ENCODE data around the gene PIWIL1.

Gene PIWIL1

DNA sequence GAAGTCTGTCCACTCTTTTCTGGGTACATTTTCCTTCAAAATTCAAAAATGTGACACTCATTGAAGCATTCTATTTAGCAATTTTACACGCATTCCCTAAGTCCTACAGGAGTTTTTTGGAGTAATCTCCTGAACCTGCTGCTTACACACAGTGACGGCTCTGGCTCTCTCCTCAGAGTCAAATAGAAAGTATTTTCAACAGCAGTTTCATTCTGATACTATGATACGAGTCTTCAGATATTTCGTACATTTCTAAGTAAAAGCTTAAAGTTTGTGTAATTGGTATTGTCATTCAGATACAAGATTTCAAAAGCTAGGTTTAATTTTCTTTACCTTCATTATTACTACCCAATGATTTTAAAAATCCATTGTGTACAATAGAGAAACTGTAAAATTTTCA, 36.4 kb downstream of the PIWIL1 start:
- DNase-seq (ENCODE audit: low read depth, low spot score), result no peak

- DNase-seq (ENCODE audit: low read depth, low spot score), result no peak
Observed at GRCh38 chr12:130375296-130376287, 37.9 kb downstream of the PIWIL1 start.

DNA sequence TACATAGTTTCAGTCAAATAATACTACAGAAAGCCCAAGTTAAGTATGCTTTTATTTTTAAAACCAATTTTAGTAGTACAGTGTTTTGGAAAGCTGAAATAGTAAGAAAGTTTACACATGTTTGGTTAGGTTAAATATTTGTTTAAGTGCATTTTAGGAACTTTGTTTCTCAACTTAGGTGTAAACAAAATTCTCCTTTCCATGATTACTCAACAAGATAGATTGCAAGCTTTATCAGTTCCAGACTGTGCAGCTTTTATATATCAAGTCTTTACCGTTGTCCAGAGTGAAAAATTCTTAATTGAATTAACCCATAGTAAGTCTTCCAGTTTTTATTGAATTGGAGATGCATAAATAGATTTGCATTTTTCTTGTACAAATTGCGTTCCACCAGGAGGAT, 45.1 kb downstream of the PIWIL1 start:
- no peak for DNase-seq (ENCODE audit: low read depth, low spot score)

DNA sequence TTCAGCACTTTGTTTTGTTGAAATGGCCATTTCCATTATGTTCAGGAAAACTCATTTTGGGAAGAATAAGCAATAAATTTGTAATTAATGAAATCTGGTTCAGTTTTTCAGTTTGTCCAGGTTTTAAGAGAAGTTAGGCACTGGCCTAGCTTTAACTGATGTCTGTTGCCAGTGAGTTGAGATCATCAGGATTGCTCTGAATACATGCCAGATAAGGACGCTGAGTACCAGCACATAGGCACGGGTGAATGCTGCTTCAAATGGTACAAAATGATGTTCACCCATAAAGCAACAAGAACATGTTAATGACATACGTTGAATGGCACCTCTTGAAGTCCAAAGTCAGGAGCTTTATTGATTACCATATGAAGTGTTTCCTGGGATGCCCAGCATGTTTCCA, 46.5 kb downstream of the PIWIL1 start:
- DNase-seq (ENCODE audit: low read depth, low spot score), result no peak

DNA sequence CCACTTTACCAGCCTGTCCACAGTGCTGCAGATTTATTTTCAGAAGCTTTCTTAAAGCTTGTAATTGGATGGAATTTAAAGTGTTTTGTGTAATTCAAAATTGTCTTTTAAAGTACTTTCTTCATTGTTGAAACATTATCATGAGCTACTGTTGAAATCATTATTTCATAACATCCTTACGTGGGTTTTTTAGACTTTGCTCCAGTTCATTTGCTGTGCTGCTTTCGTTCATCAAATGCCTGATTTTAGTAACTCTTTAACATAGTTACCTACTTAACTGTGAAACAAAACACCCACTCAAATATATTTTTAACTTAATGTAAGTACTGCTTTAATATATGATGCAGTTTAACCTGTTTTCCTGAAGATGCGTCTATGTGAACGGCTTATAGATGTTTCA, 47.5 kb downstream of the PIWIL1 start:
- DNase-seq (ENCODE audit: low read depth, low spot score), result no peak

- no peak for DNase-seq (ENCODE audit: low read depth, low spot score)
Observed at GRCh38 chr12:130391186-130391585, 53.5 kb downstream of the PIWIL1 start.

GRCh38 chr12:130394906-130395305, 57.2 kb downstream of the PIWIL1 start:
- no peak for DNase-seq (ENCODE audit: low read depth, low spot score)

DNA sequence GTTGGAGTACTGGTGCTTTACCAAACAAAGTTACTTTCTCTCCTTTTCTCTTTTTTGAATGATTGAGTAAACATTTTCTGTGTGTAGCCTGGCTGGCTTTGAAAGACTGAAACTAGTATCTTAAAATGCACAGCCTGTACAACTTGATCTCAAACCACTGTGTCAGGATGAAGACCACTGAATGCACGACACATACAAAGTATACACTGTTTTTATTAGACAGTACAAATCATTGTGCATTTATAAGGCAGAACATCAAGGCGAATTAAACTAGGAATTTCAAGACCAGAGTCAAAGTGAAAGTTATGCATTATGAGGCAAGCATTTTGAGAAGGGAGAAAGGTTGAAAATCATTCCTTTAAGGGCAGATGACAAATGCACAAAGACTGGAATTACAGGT, 59.0 kb downstream of the PIWIL1 start:
- DNase-seq (ENCODE audit: low read depth, low spot score), result no peak

- DNase-seq (ENCODE audit: low read depth, low spot score), result no peak
Observed at GRCh38 chr12:130398100-130398848, 60.6 kb downstream of the PIWIL1 start.

GRCh38 chr12:130401703-130402102, 64.0 kb downstream of the PIWIL1 start:
- no peak for DNase-seq (ENCODE audit: low read depth, low spot score)

DNA sequence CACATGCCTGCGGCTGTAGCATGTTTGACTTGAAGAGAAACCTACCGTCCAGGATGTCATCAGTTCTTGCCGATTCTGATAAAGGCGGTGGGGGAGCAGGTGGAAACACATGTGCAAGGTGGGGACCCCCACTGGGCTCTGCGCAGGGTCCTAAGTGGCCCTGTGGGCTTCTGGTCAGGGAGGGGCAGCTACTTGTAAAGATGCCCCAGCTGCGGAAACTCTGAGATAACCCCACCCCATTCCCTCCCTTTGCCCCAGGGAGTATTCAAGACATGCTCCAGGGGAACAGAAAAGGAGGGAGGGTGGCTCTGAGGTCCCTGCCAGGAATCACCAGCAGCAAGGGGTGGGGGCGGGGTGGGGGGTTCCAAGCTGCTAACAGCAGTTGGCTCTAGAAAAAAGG, 67.6 kb downstream of the PIWIL1 start:
- DNase-seq (ENCODE audit: low read depth, low spot score), result no peak

GRCh38 chr12:130412384-130412783, 74.7 kb downstream of the PIWIL1 start:
- DNase-seq (ENCODE audit: low read depth, low spot score), result no peak

DNA sequence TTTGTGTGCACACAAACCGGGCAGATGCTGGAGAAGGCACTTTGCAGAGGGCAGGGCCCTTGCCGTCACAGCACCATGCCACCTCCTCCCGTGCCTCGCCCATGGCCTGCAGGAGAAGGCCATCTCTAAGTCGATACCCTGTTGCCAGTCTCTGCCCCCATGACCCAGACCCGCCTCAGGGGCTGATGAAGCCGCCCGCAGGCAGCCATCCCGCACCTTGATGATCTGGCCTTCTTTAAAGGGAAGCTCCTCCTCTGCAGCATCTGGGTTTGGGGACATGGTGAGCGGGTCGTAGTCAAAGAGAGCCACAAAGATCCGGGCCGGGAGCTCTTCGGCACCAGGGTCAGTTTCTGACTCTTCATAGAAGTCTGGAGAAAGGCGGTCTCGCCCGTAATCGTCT, 76.2 kb downstream of the PIWIL1 start:
- DNase-seq (ENCODE audit: low read depth, low spot score), result no peak

DNA sequence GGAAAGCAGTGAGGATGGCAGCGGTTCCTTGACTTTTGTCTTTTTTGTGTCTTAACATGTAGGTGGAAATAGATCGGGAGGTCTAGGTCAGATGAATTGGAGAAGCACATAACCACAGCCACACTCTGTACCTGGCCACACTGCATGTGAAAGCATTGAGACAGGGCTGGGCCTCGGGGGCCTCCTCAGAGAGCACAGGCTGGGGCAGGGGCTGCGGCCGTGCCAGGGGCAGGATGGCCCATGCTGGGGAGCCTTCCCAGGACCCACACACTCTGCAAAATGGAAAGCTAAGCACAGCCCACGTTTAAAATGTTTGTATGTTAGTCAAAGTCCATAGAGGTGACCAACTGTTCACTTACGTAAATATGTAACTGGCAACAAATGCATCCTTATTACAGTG, 76.7 kb downstream of the PIWIL1 start:
- DNase-seq (ENCODE audit: low read depth, low spot score), result no peak

- DNase-seq (ENCODE audit: low read depth, low spot score), result no peak
Observed at GRCh38 chr12:130418251-130418650, 80.6 kb downstream of the PIWIL1 start.

DNA sequence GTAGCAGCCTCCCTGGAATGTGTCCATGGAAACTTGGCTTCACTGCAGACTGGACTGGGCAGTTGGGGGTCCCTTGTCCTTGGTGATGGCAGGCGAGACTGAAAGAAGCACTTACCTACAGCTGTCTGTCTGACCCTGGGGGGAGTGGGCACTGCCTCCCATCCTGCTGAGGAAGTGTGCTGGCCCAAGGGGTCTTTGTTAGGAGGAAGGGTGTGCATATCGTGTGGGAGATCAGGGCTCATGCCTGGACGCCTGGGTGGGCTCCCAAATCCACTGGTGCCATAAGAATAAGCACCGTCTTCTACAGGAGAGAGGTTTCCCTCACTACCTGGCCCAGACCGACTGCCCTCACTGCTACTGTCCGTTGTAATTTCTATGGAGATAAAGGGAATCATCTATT, 81.4 kb downstream of the PIWIL1 start:
- no peak for DNase-seq (ENCODE audit: low read depth, low spot score)

GRCh38 chr12:130420071-130420470, 82.4 kb downstream of the PIWIL1 start:
- no peak for DNase-seq (ENCODE audit: low read depth, low spot score)

GRCh38 chr12:130421896-130422295, 84.2 kb downstream of the PIWIL1 start:
- no peak for DNase-seq (ENCODE audit: low read depth, low spot score)
